ENCODE measurements around the gene PAQR5.
"Not testable (repeated sequence)": the region's sequence is repeated elsewhere in the genome, so short reads cannot be mapped to it uniquely, and the experiment has no call there.

Gene PAQR5

DNA sequence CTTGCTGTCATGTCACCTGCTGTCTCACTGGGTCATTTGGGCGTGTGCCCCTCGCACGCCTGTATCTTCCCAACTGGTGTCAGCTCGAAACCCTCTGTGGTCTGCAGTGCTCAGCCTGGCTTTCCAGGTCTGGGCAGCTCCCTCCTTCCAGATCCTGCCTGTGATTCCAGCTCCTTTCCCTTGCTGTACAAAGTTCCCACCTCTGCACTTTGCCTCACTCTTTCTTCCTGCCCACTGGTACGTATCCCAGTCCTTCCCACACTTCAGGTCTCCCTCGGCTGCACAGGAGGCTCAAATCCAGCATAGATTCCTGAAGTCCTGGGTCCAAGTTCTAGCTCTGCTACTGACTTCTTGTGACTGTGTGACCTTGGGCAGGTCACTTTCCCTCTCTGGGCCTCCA lies 2.1 kb upstream of the PAQR5 start:
- TF ChIP-seq, protein P1, sequence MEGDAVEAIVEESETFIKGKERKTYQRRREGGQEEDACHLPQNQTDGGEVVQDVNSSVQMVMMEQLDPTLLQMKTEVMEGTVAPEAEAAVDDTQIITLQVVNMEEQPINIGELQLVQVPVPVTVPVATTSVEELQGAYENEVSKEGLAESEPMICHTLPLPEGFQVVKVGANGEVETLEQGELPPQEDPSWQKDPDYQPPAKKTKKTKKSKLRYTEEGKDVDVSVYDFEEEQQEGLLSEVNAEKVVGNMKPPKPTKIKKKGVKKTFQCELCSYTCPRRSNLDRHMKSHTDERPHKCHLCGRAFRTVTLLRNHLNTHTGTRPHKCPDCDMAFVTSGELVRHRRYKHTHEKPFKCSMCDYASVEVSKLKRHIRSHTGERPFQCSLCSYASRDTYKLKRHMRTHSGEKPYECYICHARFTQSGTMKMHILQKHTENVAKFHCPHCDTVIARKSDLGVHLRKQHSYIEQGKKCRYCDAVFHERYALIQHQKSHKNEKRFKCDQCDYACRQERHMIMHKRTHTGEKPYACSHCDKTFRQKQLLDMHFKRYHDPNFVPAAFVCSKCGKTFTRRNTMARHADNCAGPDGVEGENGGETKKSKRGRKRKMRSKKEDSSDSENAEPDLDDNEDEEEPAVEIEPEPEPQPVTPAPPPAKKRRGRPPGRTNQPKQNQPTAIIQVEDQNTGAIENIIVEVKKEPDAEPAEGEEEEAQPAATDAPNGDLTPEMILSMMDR (IDR thresholded peaks at IDR 0.05; ENCODE audit: insufficient read depth, low read length, poor library complexity, severe bottlenecking): no peak
- no peak for DNase-seq (ENCODE audit: extremely low read depth, insufficient read length)
- H3K4me3 ChIP-seq (replicated peaks; ENCODE audit: low read depth, low read length): no peak overlapping the region
- H3K27me3 ChIP-seq (replicated peaks; ENCODE audit: control insufficient read depth, insufficient read depth, low read length): no peaks in the 10 kb centered on the region; the same call in none of the 2 replicates
- H3K36me3 ChIP-seq (ENCODE audit: control insufficient read depth, insufficient read depth, low read length): no peaks in the 10 kb centered on the region

DNA sequence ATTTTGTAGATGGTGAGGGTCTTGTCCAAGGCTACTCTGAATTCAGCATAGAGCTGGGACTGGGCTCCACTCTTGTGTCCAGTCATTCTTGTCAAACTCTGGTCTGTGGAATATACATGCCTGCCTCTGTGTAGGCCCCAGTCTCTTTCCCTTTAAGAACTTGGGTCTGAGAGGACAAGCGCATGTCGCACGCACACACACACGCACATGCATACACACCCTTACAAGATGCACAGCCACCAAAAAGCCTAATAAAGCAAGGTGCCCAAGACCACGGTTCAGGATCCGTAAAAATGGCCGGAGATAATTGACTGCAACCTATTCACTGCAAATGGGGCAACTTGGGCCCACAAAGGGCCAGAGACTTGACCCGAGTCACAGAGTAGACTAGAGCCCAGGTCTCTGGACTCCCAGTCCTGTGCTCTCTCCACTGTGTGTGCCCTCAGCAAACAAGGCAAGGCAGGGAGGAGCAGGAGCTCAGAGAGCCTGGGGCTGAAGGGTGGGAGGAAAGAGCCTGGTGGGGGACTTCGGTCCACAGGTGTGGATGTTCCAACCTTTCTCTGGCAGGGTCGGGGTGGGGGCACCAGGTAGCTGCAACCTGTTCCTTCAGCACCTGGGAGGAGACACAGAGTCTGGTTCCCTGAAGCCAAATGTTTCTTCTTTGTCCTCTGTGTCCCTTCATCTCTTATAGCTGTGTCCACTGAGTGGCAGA lies 914 bp upstream of the PAQR5 start:
- Histone ChIP-seq H3K27me3 (replicated peaks; ENCODE audit: control insufficient read depth, insufficient read depth, low read length) (no peaks in the 10 kb centered on the region; the same call in none of the 2 replicates), H3K36me3 (ENCODE audit: control insufficient read depth, insufficient read depth, low read length) (no peaks in the 10 kb centered on the region), H3K4me3 (replicated peaks; ENCODE audit: low read depth, low read length) (no peak overlapping the region)
- DNase-seq (ENCODE audit: extremely low read depth, insufficient read length): no peak
- TF ChIP-seq, protein P1 (IDR thresholded peaks at IDR 0.05; ENCODE audit: insufficient read depth, low read length, poor library complexity, severe bottlenecking): no peak

DNA sequence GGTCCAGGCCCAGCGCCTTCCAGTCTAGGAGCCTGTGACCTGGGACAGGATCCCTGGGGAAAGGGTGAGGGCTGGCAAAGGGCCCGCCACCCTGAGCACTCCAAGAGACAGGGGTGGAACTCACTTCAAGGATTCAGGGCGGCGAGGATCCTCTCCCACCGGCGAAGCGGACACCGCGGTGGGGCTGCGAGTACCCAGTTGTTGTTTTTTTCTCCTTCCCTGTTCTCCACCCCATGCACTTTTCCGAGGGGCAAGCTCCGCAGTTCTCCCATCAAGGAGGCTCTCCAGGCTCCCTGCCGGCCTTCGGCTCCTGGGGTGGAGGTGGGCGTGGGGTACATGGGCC lies 387 bp upstream of the PAQR5 start:
- H3K4me3 ChIP-seq (replicated peaks; ENCODE audit: low read depth, low read length): no peak overlapping the region

DNA sequence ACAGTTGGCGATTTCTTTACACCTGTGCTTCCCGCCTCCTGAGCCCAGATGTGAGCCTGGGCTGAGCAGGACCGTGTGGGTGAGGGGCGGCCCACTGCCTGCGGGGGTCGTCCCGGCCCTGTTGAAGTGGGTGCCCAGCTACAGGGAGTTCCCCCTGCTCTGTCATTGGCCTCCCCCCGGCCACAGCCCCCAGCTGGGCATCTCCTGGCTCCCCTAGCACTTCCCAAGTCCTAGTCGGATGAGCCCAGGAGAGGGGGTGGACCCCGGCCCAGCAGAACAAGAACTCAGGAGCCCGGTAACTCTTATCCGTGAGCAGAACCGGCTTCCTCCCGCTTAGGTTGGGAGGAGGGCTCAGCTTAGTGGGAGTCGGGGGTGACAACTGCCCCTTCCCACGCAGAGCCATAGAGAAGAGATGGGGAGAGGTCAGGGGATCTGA lies 757 bp downstream of the PAQR5 start:
- H3K4me3 ChIP-seq (replicated peaks; ENCODE audit: low read depth, low read length): no peak overlapping the region
- no peaks in the 10 kb centered on the region for H3K36me3 ChIP-seq (ENCODE audit: control insufficient read depth, insufficient read depth, low read length)
- H3K27me3 ChIP-seq (replicated peaks; ENCODE audit: control insufficient read depth, insufficient read depth, low read length): no peaks in the 10 kb centered on the region; the same call in none of the 2 replicates
- no peak for DNase-seq (ENCODE audit: extremely low read depth, insufficient read length)
- TF ChIP-seq, protein P1 (IDR thresholded peaks at IDR 0.05; ENCODE audit: insufficient read depth, low read length, poor library complexity, severe bottlenecking): no peak

More for the DNA sequence above, 387 bp upstream of the PAQR5 start:
- no peak for DNase-seq (ENCODE audit: extremely low read depth, insufficient read length)
- Histone ChIP-seq H3K36me3 (ENCODE audit: control insufficient read depth, insufficient read depth, low read length) (no peaks in the 10 kb centered on the region), H3K27me3 (replicated peaks; ENCODE audit: control insufficient read depth, insufficient read depth, low read length) (no peaks in the 10 kb centered on the region; the same call in none of the 2 replicates)
- TF ChIP-seq, protein P1 (IDR thresholded peaks at IDR 0.05; ENCODE audit: insufficient read depth, low read length, poor library complexity, severe bottlenecking): no peak

DNA sequence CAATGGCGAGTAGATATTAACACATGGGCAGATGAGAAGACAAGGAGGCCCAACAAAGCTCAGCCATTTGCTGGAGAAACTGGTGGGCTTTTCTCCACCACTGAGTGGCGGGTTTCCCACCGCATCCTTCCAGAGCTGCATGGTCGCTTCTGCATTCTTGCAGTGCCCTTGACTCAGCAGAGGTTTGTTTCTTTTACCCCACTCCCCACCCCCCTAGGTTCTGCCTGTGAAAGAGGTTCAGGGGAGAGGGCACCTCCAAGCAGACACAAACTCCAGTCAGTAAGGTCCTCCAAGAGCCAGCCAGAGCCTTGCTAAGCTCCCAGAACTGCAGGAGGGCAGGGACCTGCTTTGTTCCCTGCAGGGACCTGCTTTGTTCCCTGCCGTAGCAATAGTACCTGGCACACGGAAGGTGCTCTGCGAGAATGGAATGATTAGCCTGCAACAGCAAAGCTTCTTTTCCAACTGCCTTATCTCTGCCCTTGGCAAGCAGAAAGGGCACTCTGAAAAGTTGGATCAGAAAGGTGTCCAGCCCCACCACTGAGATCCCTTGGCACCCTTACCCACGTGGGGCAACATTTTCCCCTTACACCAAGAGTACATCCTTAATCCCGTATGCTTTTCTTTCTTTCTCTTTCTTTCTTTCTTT lies 1.4 kb downstream of the PAQR5 start:
- TF ChIP-seq, protein P1 (IDR thresholded peaks at IDR 0.05; ENCODE audit: insufficient read depth, low read length, poor library complexity, severe bottlenecking): no peak
- H3K36me3 ChIP-seq (ENCODE audit: control insufficient read depth, insufficient read depth, low read length): no peaks in the 10 kb centered on the region
- no peak overlapping the region for H3K4me3 ChIP-seq (replicated peaks; ENCODE audit: low read depth, low read length)
- H3K27me3 ChIP-seq (replicated peaks; ENCODE audit: control insufficient read depth, insufficient read depth, low read length): no peaks in the 10 kb centered on the region; the same call in none of the 2 replicates
- no peak for DNase-seq (ENCODE audit: extremely low read depth, insufficient read length)

DNA sequence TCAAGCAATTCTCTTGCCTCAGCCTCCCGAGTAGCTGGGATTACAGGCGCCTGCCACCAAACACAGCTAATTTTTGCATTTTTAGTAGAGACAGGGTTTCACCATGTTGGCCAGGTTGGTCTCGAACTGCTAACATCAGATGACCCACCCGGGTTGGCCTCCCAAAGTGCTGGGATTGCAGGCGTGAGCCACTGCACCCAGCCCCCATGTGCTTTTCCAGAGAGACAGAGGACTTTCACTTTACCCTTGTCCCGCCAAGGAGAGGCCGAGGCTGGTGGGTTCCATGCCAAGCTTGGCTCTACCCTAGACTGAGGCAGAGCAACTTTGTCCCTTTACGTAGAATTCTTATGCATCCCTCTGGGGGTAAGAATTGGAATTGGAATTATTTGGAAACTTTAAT lies 2.4 kb downstream of the PAQR5 start:
- not testable (repeated sequence) for DNase-seq (ENCODE audit: extremely low read depth, insufficient read length); H3K27me3 ChIP-seq (replicated peaks; ENCODE audit: control insufficient read depth, insufficient read depth, low read length); H3K4me3 ChIP-seq (replicated peaks; ENCODE audit: low read depth, low read length); H3K36me3 ChIP-seq (ENCODE audit: control insufficient read depth, insufficient read depth, low read length)

DNA sequence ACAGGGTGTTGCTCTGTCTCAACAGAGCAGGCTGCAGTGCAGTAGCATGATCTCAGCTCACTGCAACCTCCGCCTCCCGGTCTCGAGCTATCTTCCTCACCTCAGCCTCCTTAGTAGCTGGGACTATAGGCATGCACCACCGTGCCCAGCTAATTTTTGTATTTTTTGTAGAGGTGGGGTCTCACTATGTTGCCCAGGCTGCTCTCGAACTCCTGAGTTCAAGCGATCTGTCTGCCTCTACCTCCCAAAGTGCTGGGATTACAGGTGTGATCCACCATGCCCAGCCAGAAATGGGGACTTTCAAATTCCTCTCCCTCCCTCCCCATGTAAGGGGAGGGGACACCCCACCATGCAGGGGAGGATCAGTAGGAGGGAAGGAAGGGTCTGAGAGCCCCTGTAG lies 3.4 kb downstream of the PAQR5 start:
- H3K36me3 ChIP-seq (ENCODE audit: control insufficient read depth, insufficient read depth, low read length); H3K4me3 ChIP-seq (replicated peaks; ENCODE audit: low read depth, low read length); H3K27me3 ChIP-seq (replicated peaks; ENCODE audit: control insufficient read depth, insufficient read depth, low read length); DNase-seq (ENCODE audit: extremely low read depth, insufficient read length): not testable (repeated sequence)

All from GM06990 (cell line).